ENCODE data around the gene LMCD1.

- TF ChIP-seq CTCF (conservative IDR thresholded peaks at IDR 0.05 in 1 of 2, IDR thresholded peaks at IDR 0.05 in 1 of 2; ENCODE audit: low read depth in 1 of 2, low read length in 2 of 2) (no peak), EZH2 (IDR thresholded peaks at IDR 0.05; ENCODE audit: low read length, missing control alignments) (no peak)
Measured at GRCh38 chr3:8581806-8582445, 80.3 kb downstream of the LMCD1 start.
